Activated naive CD4-positive, alpha-beta T cell treated with Interleukin-2 at 50 U/mL for 16 hours (primary cell): ENCODE data around the gene TBC1D22A.
"Not testable (repeated sequence)": the region's sequence is repeated elsewhere in the genome, so short reads cannot be mapped to it uniquely, and the experiment has no call there.

ENCODE experiments used
- DNase-seq: peaks from one replicate; pipeline ENCODE4 v3.0.0-alpha.2; 2020

TBC1D22A gene

GRCh38 chr22:46815132-46815531 lies 52.7 kb downstream of the TBC1D22A start:
- DNase-seq = no peak

- no peak for DNase-seq
Measured at GRCh38 chr22:46815559-46815895, 53.1 kb downstream of the TBC1D22A start.

GRCh38 chr22:46815896-46816731 lies 53.7 kb downstream of the TBC1D22A start:
- no peak for DNase-seq

GRCh38 chr22:46817390-46817789 lies 54.9 kb downstream of the TBC1D22A start:
- not testable (repeated sequence) for DNase-seq

- no peak for DNase-seq
Measured at GRCh38 chr22:46823248-46823647, 60.8 kb downstream of the TBC1D22A start.

GRCh38 chr22:46823654-46824053 lies 61.2 kb downstream of the TBC1D22A start:
- DNase-seq = no peak

- no peak for DNase-seq
Measured at GRCh38 chr22:46824344-46824909, 62.0 kb downstream of the TBC1D22A start.

- DNase-seq = no peak
Measured at GRCh38 chr22:46824980-46825544, 62.6 kb downstream of the TBC1D22A start.

GRCh38 chr22:46826438-46827135 lies 64.1 kb downstream of the TBC1D22A start:
- no peak for DNase-seq

- DNase-seq = no peak
Measured at GRCh38 chr22:46827136-46827780, 64.8 kb downstream of the TBC1D22A start.

GRCh38 chr22:46827781-46828180 lies 65.3 kb downstream of the TBC1D22A start:
- DNase-seq = no peak

GRCh38 chr22:46828323-46828900 lies 66.0 kb downstream of the TBC1D22A start:
- DNase-seq = no peak

GRCh38 chr22:46829117-46829891 lies 66.9 kb downstream of the TBC1D22A start:
- no peak for DNase-seq

- DNase-seq = no peak
Measured at GRCh38 chr22:46829941-46830715, 67.7 kb downstream of the TBC1D22A start.

GRCh38 chr22:46830841-46831240 lies 68.4 kb downstream of the TBC1D22A start:
- no peak for DNase-seq

GRCh38 chr22:46833228-46833627 lies 70.8 kb downstream of the TBC1D22A start:
- no peak for DNase-seq

- DNase-seq = no peak
Measured at GRCh38 chr22:46834021-46834737, 71.7 kb downstream of the TBC1D22A start.

GRCh38 chr22:46835288-46835687 lies 72.8 kb downstream of the TBC1D22A start:
- no peak for DNase-seq

- DNase-seq = no peak
Measured at GRCh38 chr22:46835693-46836092, 73.2 kb downstream of the TBC1D22A start.

- DNase-seq = no peak
Measured at GRCh38 chr22:46841522-46841921, 79.1 kb downstream of the TBC1D22A start.
